HG03039 (cell line): ENCODE results near the gene KIR2DL1.
"Not testable (repeated sequence)": the region's sequence is repeated elsewhere in the genome, so short reads cannot be mapped to it uniquely, and the experiment has no call there.

Experiments used
- ATAC-seq: cut with Tn5 transposase; IDR thresholded peaks from one replicate; pipeline ENCODE4 v1.9.1; 2021; ENCODE audit warnings: mild to moderate bottlenecking, moderate library complexity; ENCODE audit not compliant: unreplicated experiment

Gene KIR2DL1

DNA sequence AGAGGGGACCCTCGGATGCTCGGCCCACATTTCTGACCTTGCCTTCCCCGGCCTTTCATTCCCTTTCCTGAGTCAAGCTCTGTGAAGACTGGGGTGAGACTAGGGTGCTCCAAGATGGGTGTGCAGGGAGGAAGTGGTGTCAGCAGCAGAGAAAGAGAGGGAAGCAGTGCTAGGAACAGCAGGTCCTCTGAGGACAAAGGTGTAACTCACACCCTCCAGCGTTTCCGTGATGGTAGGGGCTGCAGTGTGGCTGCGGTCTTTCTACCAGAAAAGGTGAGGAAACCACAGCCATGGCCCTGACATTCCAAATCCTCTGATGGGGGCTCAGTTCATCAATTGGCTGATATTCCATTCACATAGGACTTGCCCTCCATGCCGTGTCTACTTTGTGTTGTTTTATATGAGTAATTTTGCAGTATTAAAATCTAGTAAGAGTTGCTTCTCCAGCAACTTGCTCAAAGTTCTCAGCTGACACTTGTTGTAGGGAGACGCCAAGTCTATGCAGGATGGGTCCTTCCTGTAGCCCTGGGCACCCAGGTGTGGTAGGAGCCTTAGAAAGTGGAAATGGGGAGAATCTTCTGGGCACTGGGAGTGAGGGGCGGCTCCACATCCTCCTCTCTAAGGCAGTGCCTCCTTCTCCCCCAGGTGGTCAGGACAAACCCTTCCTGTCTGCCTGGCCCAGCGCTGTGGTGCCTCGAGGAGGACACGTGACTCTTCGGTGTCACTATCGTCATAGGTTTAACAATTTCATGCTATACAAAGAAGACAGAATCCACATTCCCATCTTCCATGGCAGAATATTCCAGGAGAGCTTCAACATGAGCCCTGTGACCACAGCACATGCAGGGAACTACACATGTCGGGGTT is 48.3 kb downstream of the KIR2DL1 start:
- no peak for ATAC-seq

- not testable (repeated sequence) for ATAC-seq
Measured at GRCh38 chr19:54824416-54824815, 54.8 kb downstream of the KIR2DL1 start.

DNA sequence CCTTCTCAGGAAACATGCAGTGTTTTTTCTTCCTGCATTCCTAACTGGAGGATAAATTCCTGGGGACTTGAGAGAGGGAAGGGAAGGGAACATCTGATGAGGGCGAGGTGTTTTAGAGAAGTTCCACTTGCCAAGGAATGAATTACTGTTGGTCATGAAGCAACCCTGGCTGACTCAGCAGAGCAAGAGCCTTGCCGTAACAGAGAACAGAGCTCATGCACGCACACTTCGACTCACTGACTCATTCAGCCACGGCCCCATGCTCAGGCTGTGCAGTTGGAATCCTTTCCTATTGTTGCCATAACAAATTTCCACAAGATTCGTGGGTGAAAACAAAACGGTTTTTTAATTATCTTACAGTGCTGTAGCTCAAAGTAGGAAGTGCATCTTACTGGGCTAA is 55.7 kb downstream of the KIR2DL1 start:
- ATAC-seq: not testable (repeated sequence)

DNA sequence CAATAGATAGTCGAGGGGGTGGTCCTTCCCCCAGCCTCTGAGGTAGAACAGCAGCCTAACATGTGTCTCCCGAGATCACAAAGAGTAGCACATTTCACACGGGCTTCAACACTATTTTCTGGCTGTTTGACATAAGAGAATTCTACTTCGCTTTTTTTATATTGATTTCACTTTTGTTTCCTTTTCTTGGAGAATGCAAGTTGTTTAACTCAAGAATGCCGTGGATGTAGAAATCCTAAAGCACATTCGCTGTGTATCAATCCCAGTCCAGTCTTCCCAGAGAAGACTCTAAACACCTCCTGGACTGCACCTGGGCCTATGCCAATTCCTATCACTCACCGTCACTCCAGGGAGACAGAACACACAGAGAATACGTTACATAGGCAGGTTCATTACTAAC is 58.5 kb downstream of the KIR2DL1 start:
- not testable (repeated sequence) for ATAC-seq

DNA sequence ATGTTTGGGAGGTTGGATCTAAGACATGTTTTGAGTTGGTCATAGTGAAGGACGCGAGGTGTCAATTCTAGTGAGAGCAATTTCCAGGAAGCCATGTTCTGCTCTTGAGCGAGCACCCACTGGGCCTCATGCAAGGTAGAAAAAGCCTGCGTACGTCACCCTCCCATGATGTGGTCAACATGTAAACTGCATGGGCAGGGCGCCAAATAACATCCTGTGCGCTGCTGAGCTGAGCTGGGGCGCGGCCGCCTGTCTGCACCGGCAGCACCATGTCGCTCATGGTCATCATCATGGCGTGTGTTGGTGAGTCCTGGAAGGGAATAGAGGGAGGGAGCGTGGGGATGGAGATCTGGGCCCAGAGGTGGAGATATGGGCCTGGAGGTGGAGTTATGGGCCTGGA is 62.9 kb downstream of the KIR2DL1 start, which contains the start of gene KIR2DS4:
Gene KIR2DS4 (plus strand): TSS at position 181 of the 400 bp plus-strand sequence.
- ATAC-seq: not testable (repeated sequence)
